ENCODE results near the gene ECD.

DNA sequence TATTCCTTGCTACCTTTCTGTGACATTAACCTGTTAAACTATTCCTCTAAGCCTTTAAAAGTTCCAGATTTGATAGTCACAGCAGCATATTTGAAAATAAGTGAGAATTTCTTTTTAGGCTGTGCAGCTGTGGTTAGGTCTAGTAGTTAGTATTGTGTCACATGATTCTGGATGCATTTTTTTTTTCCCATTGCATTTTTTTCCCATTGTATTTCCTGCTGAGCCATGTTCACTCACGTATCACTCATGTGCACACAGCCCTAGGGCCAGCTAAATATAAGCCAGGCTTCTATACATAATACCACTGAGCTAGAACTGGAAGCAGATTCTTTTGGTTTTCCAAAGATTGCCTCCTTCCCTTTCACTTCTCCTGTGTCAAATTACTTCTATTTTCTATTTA lies 41.9 kb upstream of the ECD start:
- TF ChIP-seq EZH2 (IDR thresholded peaks at IDR 0.05; ENCODE audit: borderline replicate concordance, insufficient read depth, low read length, poor library complexity, severe bottlenecking) (no peak), EP300 (conservative IDR thresholded peaks at IDR 0.05; ENCODE audit: poor library complexity, severe bottlenecking) (no peak), TAF1 (IDR thresholded peaks at IDR 0.05; ENCODE audit: low read depth) (no peak), POLR2AphosphoS5 (IDR thresholded peaks at IDR 0.05) (no peak), REST (IDR thresholded peaks at IDR 0.05; ENCODE audit: borderline replicate concordance) (no peak), RAD21 (conservative IDR thresholded peaks at IDR 0.05) (no peak)
- TF ChIP-seq, protein P1, sequence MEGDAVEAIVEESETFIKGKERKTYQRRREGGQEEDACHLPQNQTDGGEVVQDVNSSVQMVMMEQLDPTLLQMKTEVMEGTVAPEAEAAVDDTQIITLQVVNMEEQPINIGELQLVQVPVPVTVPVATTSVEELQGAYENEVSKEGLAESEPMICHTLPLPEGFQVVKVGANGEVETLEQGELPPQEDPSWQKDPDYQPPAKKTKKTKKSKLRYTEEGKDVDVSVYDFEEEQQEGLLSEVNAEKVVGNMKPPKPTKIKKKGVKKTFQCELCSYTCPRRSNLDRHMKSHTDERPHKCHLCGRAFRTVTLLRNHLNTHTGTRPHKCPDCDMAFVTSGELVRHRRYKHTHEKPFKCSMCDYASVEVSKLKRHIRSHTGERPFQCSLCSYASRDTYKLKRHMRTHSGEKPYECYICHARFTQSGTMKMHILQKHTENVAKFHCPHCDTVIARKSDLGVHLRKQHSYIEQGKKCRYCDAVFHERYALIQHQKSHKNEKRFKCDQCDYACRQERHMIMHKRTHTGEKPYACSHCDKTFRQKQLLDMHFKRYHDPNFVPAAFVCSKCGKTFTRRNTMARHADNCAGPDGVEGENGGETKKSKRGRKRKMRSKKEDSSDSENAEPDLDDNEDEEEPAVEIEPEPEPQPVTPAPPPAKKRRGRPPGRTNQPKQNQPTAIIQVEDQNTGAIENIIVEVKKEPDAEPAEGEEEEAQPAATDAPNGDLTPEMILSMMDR (IDR thresholded peaks at IDR 0.05; ENCODE audit: poor library complexity, severe bottlenecking) = no peak
